Activated T-helper 9 cell treated with anti-CD3 and anti-CD28 coated beads, Interleukin-2, amount 50 U/mL, for 16 hours (primary cell): ENCODE data around the gene TRIM56.
"Not testable (repeated sequence)": the region's sequence is repeated elsewhere in the genome, so short reads cannot be mapped to it uniquely, and the experiment has no call there.

ENCODE experiments used
- DNase-seq: peaks from one replicate; pipeline ENCODE4 v3.0.0-alpha.2; 2020; ENCODE audit warnings: low read depth

The TRIM56 gene

DNA sequence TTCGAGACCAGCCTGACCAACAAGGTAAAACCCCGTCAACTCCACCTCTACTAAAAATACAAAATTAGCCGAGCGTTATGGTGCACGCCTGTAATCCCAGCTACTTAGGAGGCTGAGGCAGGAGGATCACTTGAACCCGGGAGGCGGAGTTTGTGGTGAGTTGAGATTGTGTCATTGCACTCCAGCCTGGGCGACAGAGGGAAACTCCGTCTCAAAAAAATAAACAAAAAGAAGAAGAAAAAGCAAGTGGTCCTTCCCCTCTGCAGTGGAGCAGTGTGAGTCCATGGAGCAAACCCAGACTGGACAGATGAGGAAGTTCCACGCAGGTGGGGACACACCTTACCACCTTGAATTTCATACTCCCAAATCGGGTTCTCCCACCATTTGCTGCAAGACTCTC lies 28.6 kb downstream of the TRIM56 start:
- no peak for DNase-seq

DNA sequence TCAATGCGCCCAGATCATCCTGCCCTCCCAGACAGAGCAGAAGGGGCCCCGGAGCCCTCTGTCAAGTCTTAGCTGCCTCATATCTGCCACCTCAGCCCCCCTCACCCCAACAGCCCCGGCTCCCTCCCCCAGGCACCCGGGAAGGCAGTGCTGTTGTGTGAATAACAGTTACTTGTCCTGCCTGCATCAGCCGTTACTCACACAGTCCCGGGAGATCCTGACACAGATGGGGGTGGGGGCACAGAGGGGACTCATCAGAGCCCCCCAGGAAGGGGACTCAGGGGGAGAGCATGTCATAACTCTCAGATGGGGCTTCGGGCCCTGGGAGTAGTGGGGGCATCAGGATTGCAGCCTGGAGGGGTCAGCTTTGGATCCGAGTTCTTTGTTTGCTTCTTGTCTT lies 29.2 kb downstream of the TRIM56 start:
- no peak for DNase-seq

DNA sequence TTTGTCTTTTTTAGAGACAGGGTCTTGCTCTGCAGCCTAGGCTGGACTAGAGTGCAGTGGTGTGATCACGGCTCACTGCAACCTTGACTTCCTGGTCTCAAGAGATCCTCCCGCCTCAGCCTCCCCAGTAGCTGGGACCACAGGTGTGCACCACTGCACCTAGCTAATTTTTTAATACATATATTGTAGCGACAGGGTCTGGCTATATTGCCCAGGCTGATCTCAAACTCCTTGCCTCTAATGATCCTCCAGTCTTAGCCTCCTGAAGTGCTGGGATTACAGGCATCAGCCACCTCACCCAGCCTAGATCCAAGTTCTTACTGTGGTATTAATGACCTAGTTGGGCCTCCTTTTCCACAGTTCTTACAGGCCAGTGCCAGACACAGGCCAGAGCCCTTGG lies 29.9 kb downstream of the TRIM56 start:
- no peak for DNase-seq

DNA sequence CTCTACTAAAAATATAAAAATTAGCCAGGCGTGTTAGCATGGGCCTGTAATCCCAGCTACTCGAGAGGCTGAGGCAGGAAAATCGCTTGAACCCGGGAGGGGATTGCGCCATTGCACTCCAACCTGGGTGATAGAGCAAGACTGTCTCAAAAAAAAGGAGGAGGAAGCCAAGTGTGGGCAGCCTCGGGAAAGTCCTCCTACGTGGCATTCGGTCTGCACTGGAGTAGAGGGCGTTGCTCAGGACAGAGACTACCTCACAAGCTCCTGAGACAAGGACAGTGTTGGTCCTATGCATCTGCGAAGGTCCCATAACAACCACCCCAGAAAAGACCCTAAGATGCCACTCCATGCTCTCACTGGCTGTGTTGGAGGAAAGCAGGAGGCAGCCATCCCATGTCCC lies 31.6 kb downstream of the TRIM56 start:
- no peak for DNase-seq

DNA sequence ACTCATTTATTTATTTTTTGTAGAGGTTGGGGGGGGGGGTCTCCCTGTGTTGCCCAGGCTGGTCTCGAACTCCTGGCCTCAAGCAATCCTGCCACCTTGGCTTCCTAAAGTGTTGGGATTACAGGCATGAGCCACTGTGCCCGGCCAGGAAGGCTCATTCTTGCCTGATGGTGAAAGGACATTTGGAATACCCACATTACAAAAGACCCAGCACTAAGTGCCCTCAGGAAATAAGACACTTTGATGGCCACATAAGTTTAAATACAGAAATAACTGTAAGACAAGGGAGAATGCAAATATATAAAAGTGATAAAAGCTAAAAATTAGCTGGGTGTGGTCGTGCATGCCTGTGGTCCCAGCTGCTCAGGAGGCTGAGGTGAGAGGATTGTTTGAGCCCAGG lies 33.6 kb downstream of the TRIM56 start:
- DNase-seq: no peak

DNA sequence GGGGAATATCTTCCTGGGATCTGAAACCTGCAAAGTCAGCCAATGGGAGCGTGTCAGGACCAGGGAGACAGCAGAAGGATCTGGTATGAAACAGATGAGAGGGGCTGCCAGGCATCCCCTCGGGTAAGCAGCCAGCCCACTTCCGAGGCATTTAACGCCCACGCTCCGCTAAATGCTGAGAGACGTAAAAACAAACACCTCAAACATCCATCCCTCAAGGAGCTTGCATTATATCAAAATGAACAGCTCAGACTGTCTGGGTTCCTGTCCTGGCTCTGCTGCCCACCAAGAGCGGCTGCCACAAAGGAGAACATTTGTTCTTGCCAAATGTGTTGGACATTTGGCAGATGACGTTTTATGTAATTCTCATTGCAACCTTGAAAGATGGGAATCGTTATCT lies 34.6 kb downstream of the TRIM56 start:
- DNase-seq: no peak

DNA sequence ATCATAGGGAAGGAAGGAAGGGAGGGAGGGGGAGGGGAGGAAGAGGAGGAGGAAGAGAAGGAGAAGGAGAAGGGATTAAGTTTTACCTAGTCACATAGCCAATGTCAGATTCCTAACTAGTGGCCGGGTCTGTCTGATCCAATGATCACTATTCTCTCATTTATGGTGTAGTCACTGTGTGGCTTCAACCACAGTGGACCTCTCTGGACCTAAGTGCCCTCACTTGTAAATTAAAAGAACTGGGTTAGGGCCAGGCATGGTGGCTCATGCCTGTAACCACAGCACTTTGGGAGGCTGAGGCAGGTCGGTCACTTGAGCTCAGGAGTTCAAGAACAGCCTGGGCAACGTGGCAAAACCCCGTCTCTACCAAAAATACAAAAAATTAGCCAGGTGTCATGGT lies 35.0 kb downstream of the TRIM56 start:
- no peak for DNase-seq

DNA sequence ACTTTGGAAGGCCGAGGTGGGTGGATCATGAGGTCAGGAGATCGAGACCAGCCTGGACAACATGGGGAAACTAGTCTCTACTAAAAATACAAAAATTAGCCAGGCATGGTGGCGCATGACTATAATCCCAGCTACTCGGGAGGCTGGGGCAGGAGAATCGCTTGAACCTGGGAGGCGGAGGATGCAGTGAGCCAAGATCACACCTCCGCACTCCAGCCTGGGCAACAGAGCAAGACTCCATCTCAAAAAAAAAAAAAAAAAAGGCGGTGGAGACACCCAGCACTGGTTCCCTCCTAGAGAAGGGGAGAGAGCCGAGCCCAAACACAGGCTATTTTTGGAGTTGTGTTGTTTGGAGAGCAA lies 36.3 kb downstream of the TRIM56 start:
- DNase-seq: not testable (repeated sequence)

DNA sequence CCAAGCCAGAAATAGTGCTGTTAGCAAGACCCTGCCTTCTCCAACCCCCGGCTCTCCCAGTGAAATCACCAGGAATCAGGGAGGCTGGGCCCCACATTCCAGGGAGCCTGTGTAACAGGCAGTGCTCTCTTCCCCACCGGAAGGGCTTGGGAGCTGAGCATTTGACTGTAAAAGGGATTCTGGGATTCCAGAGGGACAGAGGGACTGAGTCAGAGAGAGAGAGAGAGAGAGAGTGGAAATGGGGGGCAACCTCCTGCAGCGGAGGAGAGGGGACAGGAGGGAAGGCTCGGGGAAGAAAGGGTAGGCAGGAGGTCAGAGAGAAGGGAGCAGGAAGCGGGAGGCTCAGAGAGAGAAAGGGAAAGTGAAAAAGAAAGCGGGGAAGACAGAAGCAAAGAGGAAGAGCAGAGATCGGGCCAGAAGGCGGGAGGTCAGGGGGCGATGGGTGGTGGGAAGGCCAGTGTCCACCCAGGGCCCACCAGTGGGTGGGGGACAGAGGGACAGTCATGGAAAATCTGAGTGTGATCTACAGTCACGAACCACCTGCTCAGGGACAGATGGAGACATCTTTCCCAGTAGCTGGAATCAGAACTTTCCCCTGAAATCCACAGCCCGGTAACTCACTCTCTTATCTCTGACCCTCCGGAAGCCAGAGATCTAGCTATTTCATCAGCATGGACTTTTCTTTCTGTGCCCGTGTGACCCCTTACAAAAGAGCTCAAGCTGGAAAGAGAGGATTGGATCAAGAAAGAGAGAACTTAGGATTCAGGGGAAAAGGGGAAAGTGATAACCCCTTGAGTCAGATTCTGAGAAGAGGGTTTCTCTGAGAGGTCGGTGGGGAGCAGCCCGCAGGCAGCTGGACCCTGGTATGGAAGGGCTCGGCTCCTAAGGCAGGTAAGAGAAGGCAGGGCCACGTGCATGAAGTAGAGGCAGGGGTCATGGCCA lies 37.0 kb downstream of the TRIM56 start:
- DNase-seq: no peak

DNA sequence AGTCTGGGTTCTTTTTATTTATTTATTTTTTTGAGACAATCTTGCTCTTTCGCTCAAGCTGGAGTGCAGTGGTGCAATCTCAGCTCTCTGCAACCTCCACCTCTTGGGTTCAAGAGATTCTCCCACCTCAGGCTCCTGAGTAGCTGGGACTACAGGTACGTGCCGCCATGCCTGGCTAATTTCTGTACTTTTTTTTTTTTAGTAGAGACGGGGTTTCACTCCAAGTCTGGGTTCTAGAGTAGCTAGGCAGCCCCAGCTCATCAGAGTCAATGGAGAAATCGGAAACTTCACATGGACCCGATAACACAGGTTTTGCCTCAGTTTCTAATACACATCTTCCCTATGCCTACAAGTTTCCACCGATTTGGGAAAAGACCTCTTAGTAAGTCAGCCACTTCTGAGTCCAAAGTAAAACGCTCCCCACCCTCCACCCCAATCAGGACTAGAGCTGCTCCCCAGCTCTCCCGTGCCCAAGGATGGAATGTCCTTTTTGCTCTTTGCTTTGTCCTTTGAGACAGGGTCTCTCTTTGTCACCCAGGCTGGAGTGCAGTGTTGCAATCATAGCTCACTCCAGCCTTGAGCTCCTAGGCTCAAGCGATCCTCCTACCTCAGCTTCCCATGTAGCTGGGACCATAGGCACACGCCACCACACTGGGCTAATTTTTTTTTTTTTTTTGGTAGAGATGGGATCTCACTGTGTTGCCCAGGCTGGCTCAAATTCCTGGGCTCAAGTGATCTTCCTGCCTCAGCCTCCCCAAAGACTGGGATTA lies 37.8 kb downstream of the TRIM56 start:
- DNase-seq: no peak

DNA sequence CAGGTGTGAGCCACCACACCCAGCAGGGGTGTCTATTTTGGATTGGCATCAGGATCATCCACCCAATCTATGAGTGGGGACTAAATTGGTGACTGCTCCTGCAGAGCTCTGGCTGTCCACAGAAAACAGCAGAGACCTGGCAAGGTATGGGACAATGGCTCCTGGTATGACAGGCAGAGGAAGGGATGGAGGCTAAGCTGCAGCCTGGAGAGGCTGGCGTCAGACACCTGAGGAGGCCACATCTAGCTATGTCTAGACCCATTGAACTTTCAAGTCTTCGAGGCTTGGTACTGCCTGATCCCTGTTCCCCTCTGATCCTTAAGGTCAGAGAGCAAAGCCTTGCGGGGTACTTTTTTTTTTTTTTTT lies 38.4 kb downstream of the TRIM56 start:
- no peak for DNase-seq

DNA sequence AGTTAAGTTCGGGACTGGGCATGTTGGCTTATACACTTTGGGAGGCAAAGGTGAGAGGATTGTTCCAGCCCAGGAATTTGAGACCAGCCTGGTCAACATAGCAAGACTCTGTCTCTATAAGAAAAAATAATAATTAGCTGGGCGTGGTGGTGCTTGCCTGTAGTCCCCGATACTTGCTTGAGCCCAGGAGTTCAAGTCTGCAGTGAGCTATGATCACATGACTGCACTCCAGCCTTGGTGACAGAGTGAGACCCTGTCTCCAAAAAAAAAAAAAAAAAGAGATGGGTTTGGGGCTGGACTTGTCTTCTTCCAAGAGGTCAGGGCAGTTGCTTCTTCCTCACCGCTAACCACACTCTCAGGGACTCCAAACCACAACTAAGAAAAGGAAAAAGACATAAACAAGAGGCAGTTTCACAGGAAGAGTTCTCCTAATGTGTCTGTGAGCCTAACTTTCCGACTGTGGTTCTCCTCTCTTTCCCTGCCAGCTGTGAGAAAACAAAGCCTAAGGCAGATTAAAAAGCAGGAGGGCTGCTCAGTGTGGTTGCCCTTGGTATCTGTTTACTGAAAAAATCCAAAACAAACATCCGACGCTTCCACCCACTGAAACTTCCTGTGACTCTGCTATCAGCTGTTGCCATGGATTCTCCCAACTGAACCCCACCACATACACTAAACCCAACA lies 39.2 kb downstream of the TRIM56 start:
- no peak for DNase-seq

DNA sequence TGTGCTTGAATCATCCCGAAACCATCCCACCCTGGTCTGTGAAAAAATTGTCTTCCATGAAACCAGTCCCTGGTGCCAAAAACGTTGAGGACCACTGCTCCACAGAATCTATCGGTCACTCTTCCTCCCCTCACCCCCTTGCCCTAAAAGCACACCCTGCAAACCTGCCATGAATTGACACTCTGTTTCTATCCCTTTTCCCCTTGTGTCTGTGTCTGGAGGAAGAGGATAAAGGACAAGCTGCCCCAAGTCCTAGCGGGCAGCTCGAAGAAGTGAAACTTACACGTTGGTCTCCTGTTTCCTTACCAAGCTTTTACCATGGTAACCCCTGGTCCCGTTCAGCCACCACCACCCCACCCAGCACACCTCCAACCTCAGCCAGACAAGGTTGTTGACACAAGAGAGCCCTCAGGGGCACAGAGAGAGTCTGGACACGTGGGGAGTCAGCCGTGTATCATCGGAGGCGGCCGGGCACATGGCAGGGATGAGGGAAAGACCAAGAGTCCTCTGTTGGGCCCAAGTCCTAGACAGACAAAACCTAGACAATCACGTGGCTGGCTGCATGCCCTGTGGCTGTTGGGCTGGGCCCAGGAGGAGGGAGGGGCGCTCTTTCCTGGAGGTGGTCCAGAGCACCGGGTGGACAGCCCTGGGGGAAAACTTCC lies 40.8 kb downstream of the TRIM56 start:
- DNase-seq: no peak

DNA sequence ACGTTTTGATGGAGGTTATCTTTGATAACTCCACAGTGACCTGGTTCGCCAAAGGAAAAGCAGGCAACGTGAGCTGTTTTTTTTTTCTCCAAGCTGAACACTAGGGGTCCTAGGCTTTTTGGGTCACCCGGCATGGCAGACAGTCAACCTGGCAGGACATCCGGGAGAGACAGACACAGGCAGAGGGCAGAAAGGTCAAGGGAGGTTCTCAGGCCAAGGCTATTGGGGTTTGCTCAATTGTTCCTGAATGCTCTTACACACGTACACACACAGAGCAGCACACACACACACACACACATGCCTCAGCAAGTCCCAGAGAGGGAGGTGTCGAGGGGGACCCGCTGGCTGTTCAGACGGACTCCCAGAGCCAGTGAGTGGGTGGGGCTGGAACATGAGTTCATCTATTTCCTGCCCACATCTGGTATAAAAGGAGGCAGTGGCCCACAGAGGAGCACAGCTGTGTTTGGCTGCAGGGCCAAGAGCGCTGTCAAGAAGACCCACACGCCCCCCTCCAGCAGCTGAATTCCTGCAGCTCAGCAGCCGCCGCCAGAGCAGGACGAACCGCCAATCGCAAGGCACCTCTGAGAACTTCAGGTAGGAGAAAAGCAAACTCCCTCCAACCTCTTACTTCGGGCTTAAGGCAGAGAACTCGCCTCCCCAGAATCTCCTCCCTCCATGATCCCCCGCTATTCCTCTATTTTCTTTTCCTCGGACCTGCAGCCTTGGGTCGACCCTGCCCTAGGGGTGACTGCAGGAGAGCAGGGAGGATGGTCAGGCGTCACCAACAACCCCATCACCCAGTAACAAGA lies 41.6 kb downstream of the TRIM56 start, which contains the start of gene SERPINE1:
Gene SERPINE1 (plus strand): TSS at position 454 of the 809 bp plus-strand sequence. CDS start 1,290 bp downstream, outside the sequence.
- DNase-seq: peak; percentile 8

DNA sequence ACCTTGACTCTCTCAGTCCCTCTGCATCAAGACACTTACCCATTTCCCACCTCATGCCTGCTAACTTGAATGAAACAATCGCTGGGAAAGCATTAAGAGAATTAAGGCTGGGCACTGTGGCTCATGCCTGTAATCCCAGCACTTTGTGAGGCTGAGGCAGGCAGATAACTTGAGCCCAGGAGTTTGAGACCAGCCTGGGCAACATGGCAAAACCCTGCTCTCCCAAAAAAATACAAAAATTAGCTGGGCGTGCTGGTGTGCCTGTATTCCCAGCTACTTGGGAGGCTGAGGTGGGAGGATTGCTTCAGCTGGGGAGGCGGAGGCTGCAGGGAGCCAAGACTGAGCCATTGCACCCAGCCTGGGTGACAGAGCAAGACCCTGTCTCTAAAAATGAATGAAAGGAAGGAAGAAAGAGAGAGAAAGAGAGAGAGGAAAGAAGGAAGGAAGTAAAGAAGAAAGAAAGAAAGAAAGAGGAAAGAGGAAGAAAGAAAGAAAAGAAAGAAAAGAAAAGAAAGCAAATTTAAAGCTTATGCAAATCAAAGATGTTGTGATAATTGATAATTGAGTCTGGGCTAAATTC lies 42.3 kb downstream of the TRIM56 start:
- no peak for DNase-seq

DNA sequence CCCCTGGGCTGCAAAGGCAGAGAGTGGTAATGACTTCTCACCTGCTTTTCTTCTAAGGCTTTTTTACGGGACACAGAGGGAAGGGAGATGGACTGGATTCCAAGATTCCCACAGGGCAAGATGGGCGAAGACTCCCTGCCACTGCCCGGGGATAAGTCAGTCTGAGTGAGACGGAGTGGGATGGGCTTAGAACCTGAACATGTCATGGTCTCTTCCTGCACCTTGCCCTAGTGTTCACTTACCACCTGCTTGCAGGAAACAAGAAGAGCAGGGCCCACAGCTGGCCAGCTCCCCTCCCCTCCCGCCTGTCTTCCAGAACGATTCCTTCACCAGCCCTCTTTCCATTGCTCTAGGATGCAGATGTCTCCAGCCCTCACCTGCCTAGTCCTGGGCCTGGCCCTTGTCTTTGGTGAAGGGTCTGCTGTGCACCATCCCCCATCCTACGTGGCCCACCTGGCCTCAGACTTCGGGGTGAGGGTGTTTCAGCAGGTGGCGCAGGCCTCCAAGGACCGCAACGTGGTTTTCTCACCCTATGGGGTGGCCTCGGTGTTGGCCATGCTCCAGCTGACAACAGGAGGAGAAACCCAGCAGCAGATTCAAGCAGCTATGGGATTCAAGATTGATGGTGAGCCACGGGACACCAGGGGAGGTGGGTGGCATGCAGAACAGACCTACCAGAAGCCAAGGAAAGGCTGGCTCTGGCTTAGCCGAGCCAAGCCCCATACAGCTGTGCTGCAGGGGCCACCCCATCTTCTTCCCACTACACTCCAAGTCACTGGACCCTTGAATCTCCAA lies 43.0 kb downstream of the TRIM56 start:
- no peak for DNase-seq

DNA sequence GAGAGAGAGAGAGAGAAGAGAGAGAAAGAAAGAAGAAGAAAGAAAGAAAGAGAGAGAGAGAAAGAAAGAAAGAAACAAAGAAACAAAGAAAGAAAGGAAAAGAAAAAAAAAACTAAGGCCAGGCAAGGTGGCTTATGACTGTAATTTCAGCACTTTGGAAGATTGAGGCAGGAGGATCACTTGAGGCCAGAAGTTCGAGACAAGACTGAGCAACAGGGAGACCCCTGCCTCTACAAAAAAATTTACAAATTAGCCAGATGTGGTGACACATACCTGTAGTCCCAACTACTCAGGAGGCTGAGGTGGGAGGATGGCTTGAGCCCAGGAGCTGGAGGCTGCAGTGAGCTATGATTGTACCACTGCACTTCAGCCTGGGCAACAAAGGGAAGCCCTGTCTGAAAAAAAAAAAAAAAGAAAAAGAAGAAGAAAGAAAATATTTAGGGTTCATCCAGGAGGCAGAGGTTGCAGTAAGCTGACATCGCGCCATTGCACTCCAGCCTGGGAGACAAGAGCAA lies 44.4 kb downstream of the TRIM56 start:
- DNase-seq: no peak

DNA sequence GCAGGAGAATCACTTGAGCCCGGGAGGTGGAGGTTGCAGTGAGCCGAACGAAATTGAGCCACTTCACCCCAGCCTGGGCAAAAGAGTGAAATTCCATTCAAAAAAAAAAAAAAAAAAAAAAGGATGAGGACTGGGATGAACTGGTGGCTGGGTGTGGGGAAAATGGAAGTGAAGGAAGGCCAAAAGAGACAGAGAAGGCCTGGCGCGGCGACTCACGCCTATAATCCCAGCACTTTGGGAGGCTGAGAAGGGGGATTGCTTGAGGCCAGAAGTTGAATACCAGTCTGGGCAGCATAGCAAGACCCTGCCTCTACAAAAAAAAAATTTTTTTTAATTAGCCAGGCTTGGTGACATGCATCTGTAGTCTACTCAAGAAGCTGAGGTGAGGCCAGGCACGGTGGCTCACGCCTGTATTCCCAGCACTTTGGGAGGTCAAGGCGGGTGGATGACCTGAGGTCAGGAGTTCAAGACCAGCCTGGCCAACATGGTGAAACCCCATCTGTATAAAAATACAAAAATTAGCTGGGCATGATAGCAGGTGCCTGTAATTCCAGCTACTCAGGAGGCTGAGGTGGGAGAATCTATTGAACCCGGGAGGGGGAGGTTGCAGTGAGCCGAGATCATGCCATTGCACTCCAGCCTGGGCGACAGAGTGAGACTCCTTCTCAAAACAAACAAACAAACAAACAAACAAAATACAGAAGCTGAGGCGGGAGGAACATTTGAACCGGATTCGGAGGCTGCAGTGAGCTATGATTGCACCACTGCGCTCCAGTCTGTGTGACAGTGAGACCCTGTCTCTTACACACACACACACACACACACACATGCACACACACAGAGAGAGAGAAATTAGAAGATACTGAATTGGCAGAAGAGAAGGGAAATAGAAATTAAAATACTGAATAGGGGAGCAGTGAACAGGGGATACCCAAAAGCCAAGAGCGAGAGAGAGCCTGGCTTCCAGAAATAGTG lies 47.6 kb downstream of the TRIM56 start:
- DNase-seq: not testable (repeated sequence)
